ENCODE measurements around the gene LRRC75B. TPM values are rescaled to one million over a fixed set of nuclear protein-coding genes. Genes with fewer than 3 reads are reported as not detected.
A peak's percentile ranks its signal among the peaks of the same experiment; 100 is the strongest.
"Not testable (repeated sequence)": the region's sequence is repeated elsewhere in the genome, so short reads cannot be mapped to it uniquely, and the experiment has no call there.

LRRC75B gene
- total and polyA plus RNA-seq, 2 of the 8 experiments (the other 6 are each of a cell fraction or from before 2014, with no cell fraction given), result 12.2 to 26.6 TPM

- not testable (repeated sequence) for H3K4me2 ChIP-seq (ENCODE audit: insufficient read depth in 1 of 2, low read depth in 2 of 2, low read length in 2 of 2); H3K79me2 ChIP-seq (ENCODE audit: control insufficient read depth in 1 of 2, insufficient read depth in 2 of 2, low read length in 2 of 2); H3K36me3 ChIP-seq (ENCODE audit: control insufficient read depth in 2 of 4, insufficient read depth in 4 of 4, low read length in 3 of 4); H3K9me3 ChIP-seq (ENCODE audit: insufficient read depth in 2 of 2, low read depth in 1 of 2, low read length in 1 of 2); FAIRE-seq; H4K91ac ChIP-seq (replicated peaks; ENCODE audit: insufficient read length, low read length); H3K9ac ChIP-seq (replicated peaks in 1 of 4; ENCODE audit: extremely low read depth in 1 of 4, low read depth in 3 of 4, low read length in 3 of 4); H2BK120ac ChIP-seq (replicated peaks; ENCODE audit: low read depth, low read length); H2AFZ ChIP-seq (ENCODE audit: low read length); H3K14ac ChIP-seq (ENCODE audit: insufficient read length); H2AK5ac ChIP-seq (ENCODE audit: low read depth, low read length); H3K27ac ChIP-seq (ENCODE audit: low read depth, low read length); H4K5ac ChIP-seq (ENCODE audit: insufficient read length, low read depth, low read length); H3K27me3 ChIP-seq (replicated peaks in 1 of 4; ENCODE audit: control insufficient read depth in 3 of 4, extremely low read depth in 1 of 4, insufficient read depth in 3 of 4, low read length in 3 of 4); H3K18ac ChIP-seq (ENCODE audit: extremely low read depth, low read length); H3K79me1 ChIP-seq (ENCODE audit: low read depth, low read length); H3K4ac ChIP-seq (replicated peaks; ENCODE audit: insufficient read length, low read depth, low read length); H3K23me2 ChIP-seq (ENCODE audit: low read depth, low read length); H3K4me3 ChIP-seq (ENCODE audit: extremely low read depth in 1 of 4, insufficient read depth in 2 of 4, low read depth in 3 of 4, low read length in 4 of 4); DNase-seq (ENCODE audit: low read depth in 1 of 2, low spot score in 2 of 2); H4K20me1 ChIP-seq (replicated peaks in 1 of 2; ENCODE audit: control insufficient read depth in 1 of 2, insufficient read depth in 2 of 2, low read length in 2 of 2); H3K56ac ChIP-seq (replicated peaks; ENCODE audit: insufficient read length, low read depth, low read length); H3K23ac ChIP-seq (ENCODE audit: insufficient read length); H4K8ac ChIP-seq (ENCODE audit: extremely low read depth, insufficient read depth, low read length)
- H2BK15ac ChIP-seq (ENCODE audit: low read length), result peak overlapping the region; percentile 95
- peaks cover 4 to 20% (median 11%) of the 10 kb centered on the region in 4 experiments for H3K4me1 ChIP-seq (replicated peaks in 1 of 4; ENCODE audit: control insufficient read depth in 3 of 4, insufficient read depth in 4 of 4, low read length in 3 of 4)
- H2BK20ac ChIP-seq (ENCODE audit: low read length), result peak overlapping the region; percentile 80; the same call in 1 of the 2 replicates
- H2BK5ac ChIP-seq (ENCODE audit: low read depth, low read length), result peak overlapping the region; percentile 87; the same call in 1 of the 2 replicates
- POLR2A ChIA-PET (ENCODE audit: partially characterized antibody), result interaction anchor here (1.0 to 1.2 kb wide), 3 partner anchors 16 to 180 kb away, joined by 3 read pairs; partner anchors contain the start of gene SNRPD3
- CTCF ChIA-PET (ENCODE audit: partially characterized antibody), result interaction anchor here (1.1 to 1.2 kb wide), 2 partner anchors 12 to 172 kb away, joined by 4 read pairs; no protein-coding TSS in a partner anchor
- 87% methylated on average over 3 of the region's 3 CpGs; no CpG with 5 or more reads in 1 of the 2 experiments for WGBS, 2 experiments (ENCODE audit: extremely low coverage in 1 of 2, insufficient coverage in 1 of 2, insufficient read length in 1 of 2, insufficient replicate concordance in 2 of 2, low coverage in 1 of 2, low lambda C conversion rate in 2 of 2, missing lambda C conversion rate in 1 of 2)
- peak overlapping the region; percentile 95; the same call in 1 of the 2 replicates for H2BK12ac ChIP-seq (ENCODE audit: low read depth, low read length)
These were observed 7.3 kb upstream of the LRRC75B start for GRCh38 chr22:24599958-24600715.
